ENCODE data around the gene HOPX.

- TF ChIP-seq POLR2A (IDR thresholded peaks at IDR 0.05) (no peak), CTCF (IDR thresholded peaks at IDR 0.05) (no peak)
These were observed 9.3 kb upstream of the HOPX start for GRCh38 chr4:56690393-56690792.

Measured in suprapubic skin (tissue), 3 donors.